ENCODE results near the gene SYNPR. TPM values are rescaled to one million over a fixed set of nuclear protein-coding genes. Genes with fewer than 3 reads are reported as not detected.

The SYNPR gene
- total and polyA plus RNA-seq, 9 donors: not detected

GRCh38 chr3:63477494-63478129 is 199.5 kb downstream of the SYNPR start:
- no peak for DNase-seq
- intact Hi-C loops (cut with DNase I): no loop called here
- 86 to 88% (median 87%) methylated on average over 8 of the region's 8 CpGs for WGBS, 3 donors

DNA sequence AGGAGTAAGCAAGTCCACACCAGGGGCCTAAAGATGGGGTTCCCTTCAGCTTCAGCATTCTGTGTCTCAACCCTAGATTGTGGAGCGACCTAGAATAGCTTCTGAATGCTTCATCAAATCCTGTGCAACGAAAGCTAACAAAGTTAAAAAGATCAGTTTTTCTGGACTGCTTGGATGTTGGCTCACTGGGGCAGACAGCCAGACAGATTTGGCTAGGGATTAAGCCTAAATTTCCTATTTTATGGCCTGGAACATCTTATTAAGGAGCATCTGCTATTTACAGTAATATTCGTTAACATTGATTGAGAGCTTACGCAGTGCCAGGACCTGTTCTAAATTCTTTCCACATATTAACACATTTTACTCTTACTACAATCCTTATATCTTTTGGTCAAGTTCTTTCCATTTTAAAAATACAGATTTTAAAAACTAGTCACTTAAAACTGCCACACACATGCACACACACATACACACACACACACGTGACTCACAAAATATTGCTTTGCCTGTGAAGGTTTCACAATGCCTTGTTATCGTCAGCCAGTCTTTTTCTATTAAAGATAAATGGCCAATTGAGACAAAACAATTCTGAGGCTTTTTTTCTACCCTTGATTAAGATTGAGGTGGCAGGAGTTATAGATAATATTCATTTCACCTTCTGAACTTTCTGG is 201.0 kb downstream of the SYNPR start:
- intact Hi-C loops (cut with DNase I): no loop called here
- no peak overlapping the region for H3K27ac ChIP-seq
- H3K36me3 ChIP-seq: no peaks in the 10 kb centered on the region
- no peak overlapping the region for H3K4me3 ChIP-seq
- H3K4me1 ChIP-seq (ENCODE audit: insufficient read depth): peaks cover 2% of the 10 kb centered on the region
- H3K9me3 ChIP-seq: no peaks in the 10 kb centered on the region
- no peaks in the 10 kb centered on the region for H3K27me3 ChIP-seq
- DNase-seq: peak in 1 of 5 donors; percentile 19
- WGBS, 3 donors: 10 to 16% (median 13%) methylated on average over 6 of the region's 6 CpGs
- TF ChIP-seq EP300 (IDR thresholded peaks at IDR 0.05): no peak
- TF ChIP-seq, protein P1, sequence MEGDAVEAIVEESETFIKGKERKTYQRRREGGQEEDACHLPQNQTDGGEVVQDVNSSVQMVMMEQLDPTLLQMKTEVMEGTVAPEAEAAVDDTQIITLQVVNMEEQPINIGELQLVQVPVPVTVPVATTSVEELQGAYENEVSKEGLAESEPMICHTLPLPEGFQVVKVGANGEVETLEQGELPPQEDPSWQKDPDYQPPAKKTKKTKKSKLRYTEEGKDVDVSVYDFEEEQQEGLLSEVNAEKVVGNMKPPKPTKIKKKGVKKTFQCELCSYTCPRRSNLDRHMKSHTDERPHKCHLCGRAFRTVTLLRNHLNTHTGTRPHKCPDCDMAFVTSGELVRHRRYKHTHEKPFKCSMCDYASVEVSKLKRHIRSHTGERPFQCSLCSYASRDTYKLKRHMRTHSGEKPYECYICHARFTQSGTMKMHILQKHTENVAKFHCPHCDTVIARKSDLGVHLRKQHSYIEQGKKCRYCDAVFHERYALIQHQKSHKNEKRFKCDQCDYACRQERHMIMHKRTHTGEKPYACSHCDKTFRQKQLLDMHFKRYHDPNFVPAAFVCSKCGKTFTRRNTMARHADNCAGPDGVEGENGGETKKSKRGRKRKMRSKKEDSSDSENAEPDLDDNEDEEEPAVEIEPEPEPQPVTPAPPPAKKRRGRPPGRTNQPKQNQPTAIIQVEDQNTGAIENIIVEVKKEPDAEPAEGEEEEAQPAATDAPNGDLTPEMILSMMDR (IDR thresholded peaks at IDR 0.05): no peak
- TF ChIP-seq POLR2A (IDR thresholded peaks at IDR 0.05): no peak

More at GRCh38 chr3:63477494-63478129, 199.5 kb downstream of the SYNPR start:
- Histone ChIP-seq H3K4me1 (ENCODE audit: insufficient read depth) (peaks cover 2% of the 10 kb centered on the region), H3K27me3 (no peaks in the 10 kb centered on the region), H3K36me3 (no peaks in the 10 kb centered on the region), H3K27ac (no peak overlapping the region), H3K9me3 (no peaks in the 10 kb centered on the region), H3K4me3 (no peak overlapping the region)
- TF ChIP-seq EP300 (IDR thresholded peaks at IDR 0.05) (no peak), POLR2A (IDR thresholded peaks at IDR 0.05) (no peak)
- TF ChIP-seq, protein P1 (IDR thresholded peaks at IDR 0.05): no peak

- Histone ChIP-seq H3K36me3 (no peaks in the 10 kb centered on the region), H3K4me1 (ENCODE audit: insufficient read depth) (peaks cover 2% of the 10 kb centered on the region), H3K4me3 (no peak overlapping the region), H3K27me3 (no peaks in the 10 kb centered on the region), H3K27ac (no peak overlapping the region), H3K9me3 (no peaks in the 10 kb centered on the region)
- WGBS, 3 donors: 7 to 11% (median 9%) methylated on average over 2 of the region's 2 CpGs
- DNase-seq: peak in 1 of 5 donors; percentile 37
- TF ChIP-seq POLR2A (IDR thresholded peaks at IDR 0.05): no peak
- TF ChIP-seq EP300 (IDR thresholded peaks at IDR 0.05): no peak
- TF ChIP-seq, protein P1 (IDR thresholded peaks at IDR 0.05): no peak
- intact Hi-C loops (cut with DNase I): no loop called here
Measured at GRCh38 chr3:63479661-63480035, 201.5 kb downstream of the SYNPR start.

DNA sequence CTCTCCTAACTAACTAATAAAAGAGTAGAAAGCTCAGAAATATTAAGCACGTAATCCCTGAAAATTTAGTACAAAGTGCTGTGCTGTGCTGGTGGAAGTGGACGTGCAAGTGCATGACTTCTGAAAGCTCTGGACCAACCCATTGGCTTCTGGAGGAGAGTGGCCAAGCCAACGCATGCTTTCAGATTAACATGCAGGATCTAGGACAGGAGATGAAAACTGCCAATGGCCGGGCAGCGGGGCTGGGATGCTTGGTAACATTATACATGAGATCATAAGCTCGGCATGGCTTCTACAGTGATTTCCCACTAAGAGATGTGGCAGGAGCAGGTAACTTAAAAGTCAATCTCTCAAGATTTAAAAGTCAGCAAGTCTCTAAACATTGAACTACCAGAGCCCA is 203.5 kb downstream of the SYNPR start:
- no peak for DNase-seq
- TF ChIP-seq, protein P1 (IDR thresholded peaks at IDR 0.05): no peak
- TF ChIP-seq EP300 (IDR thresholded peaks at IDR 0.05): no peak
- TF ChIP-seq POLR2A (IDR thresholded peaks at IDR 0.05): no peak
- Histone ChIP-seq H3K27ac (no peak overlapping the region), H3K4me3 (no peak overlapping the region), H3K27me3 (no peaks in the 10 kb centered on the region), H3K36me3 (no peaks in the 10 kb centered on the region), H3K9me3 (no peaks in the 10 kb centered on the region), H3K4me1 (ENCODE audit: insufficient read depth) (peaks cover 2% of the 10 kb centered on the region)
- intact Hi-C loops (cut with DNase I): no loop called here
- WGBS, 3 donors: 81 to 93% (median 86%) methylated on average over 6 of the region's 6 CpGs
